Measurements from ENCODE around the gene ARID3A. TPM values are rescaled to one million over a fixed set of nuclear protein-coding genes. Genes with fewer than 3 reads are reported as not detected.

Gene ARID3A
- total RNA-seq, 1 donor from 2014 or later, result 35.0 TPM

DNA sequence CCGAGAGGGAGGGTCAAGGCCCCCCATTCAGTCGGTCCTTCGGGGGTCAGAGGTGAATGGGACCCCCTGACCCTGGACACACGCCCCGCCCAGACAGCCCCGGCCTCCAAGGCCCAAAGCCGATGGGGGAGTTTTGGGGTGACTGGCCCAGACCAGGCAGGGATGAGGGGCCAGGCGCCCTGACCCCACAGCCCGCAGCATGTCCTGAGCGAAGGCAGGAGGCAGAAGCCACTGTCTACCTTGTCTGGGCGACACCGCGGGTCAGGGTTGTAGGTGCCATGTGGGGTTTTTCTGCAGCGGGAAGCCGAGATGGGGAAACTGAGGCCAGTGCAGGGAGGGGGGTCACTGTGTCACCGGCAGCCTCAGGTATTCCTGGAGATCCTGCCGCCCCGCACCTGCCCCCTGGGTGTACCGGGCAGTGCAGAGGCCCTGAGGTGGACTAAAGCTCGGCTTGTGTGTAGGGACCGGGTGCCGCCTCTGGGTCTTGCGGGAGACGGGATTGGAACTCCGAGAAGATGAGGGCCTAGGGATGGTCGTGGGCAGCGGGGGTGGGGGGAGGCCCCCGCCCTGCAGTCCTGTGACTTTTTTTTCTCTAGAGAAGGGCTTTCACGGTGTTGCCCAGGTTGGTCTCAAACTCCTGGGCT lies 8.5 kb downstream of the ARID3A start:
- Mint-ChIP-seq H3K4me3 (no peak overlapping the region), H3K27me3 (ENCODE audit: insufficient read depth) (no peaks in the 10 kb centered on the region), H3K4me1 (ENCODE audit: low read depth) (peaks cover 13% of the 10 kb centered on the region), H3K9me3 (peaks cover 4% of the 10 kb centered on the region), H3K36me3 (ENCODE audit: low read depth) (peaks cover 9% of the 10 kb centered on the region), H3K27ac (no peak overlapping the region)
- no peak for DNase-seq (ENCODE audit: low spot score)
- intact Hi-C loops (cut with micrococcal nuclease), result no loop called here

GRCh38 chr19:934865-935479 lies 9.1 kb downstream of the ARID3A start:
- no peaks in the 10 kb centered on the region for H3K27me3 Mint-ChIP-seq (ENCODE audit: insufficient read depth)
- intact Hi-C loops (cut with micrococcal nuclease), result no loop called here
- peaks cover 10% of the 10 kb centered on the region for H3K36me3 Mint-ChIP-seq (ENCODE audit: low read depth)
- no peak overlapping the region for H3K4me3 Mint-ChIP-seq
- no peak for DNase-seq (ENCODE audit: low spot score)
- peaks cover 4% of the 10 kb centered on the region for H3K9me3 Mint-ChIP-seq
- no peak overlapping the region for H3K27ac Mint-ChIP-seq
- H3K4me1 Mint-ChIP-seq (ENCODE audit: low read depth), result peaks cover 15% of the 10 kb centered on the region

DNA sequence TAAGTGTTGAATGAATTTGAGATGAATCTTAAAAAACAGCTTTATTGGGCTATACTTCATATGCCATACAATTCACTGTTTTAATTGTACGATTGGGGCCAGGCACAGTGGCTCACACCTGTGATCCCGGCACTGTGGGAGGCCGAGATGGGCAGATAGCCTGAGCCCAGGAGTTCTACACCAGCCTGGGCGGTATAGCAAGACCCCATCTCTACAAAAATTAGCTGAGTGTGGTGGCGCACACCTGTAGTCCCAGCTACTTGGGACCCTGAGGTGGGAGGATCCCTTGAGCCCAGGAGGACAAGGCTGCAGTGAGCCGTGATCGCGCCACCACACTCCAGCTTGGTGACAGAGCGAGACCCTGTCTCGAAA lies 10.3 kb downstream of the ARID3A start:
- no peak overlapping the region for H3K4me3 Mint-ChIP-seq
- intact Hi-C loops (cut with micrococcal nuclease), result no loop called here
- H3K4me1 Mint-ChIP-seq (ENCODE audit: low read depth), result peaks cover 19% of the 10 kb centered on the region
- peaks cover 4% of the 10 kb centered on the region for H3K9me3 Mint-ChIP-seq
- DNase-seq (ENCODE audit: low spot score), result no peak
- peaks cover 15% of the 10 kb centered on the region for H3K36me3 Mint-ChIP-seq (ENCODE audit: low read depth)
- H3K27me3 Mint-ChIP-seq (ENCODE audit: insufficient read depth), result peaks cover 4% of the 10 kb centered on the region
- H3K27ac Mint-ChIP-seq, result no peak overlapping the region

DNA sequence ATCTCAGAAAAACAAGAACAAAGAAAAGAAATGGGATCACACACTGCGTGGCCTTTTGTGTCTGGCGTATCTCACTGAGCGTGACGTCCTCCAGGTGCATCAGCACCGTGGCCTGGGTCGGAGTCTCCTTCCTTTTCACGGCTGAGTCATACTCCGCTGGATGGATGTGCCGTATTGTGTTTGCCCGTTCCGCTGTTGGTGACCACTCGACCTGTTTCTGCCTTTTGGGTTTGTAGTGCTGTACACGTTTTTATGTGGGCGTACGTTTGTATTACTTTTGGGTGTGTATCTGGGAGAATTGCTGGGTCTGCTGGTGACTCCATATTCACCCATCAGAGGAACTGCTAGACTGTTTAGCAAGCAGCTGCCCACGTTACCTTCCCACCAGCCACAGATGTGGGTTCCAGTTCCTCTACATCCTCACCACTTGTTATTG lies 11.4 kb downstream of the ARID3A start:
- H3K27me3 Mint-ChIP-seq (ENCODE audit: insufficient read depth), result peaks cover 4% of the 10 kb centered on the region
- intact Hi-C loops (cut with micrococcal nuclease), result loop anchor here (1.0 kb wide), 1 partner anchor 11 kb away; the partner anchor contains the start of gene ARID3A
- no peak overlapping the region for H3K4me3 Mint-ChIP-seq
- H3K27ac Mint-ChIP-seq, result peak overlapping the region; percentile 49
- peaks cover 4% of the 10 kb centered on the region for H3K9me3 Mint-ChIP-seq
- H3K4me1 Mint-ChIP-seq (ENCODE audit: low read depth), result peaks cover 19% of the 10 kb centered on the region
- peaks cover 18% of the 10 kb centered on the region for H3K36me3 Mint-ChIP-seq (ENCODE audit: low read depth)
- DNase-seq (ENCODE audit: low spot score), result peak; percentile 39

DNA sequence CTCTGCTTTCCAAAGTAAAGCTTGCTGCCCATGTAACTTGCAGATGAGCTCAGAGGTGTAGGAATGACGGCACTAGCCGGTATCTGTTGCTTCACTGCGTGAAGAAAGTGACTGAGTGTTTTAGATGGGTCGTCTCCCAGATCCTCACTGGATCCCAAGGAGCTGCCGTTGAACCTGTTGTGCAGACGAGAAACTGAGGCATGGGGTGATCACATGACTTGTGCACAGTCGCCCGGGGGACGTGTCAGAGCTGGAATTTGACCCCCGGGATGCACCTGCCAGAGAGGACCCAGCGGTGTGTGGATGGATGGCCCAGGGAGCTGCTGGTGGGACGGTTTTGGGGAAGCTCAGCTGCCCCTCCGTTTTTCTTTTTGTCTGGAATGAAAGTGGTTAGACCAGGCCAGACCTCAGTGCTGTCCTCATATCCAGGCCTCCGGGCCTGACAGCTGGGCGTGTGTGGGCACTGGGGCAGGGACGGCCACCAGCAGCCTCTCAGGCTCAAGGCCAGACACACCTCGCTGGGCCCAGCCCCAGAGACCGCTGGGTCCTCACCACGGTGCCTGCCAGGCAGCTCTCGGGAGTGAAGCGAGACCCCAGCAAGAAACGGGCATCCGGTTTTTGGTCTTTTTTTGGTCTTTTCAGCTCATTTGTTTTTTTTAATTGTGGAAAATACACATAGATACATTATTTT lies 12.5 kb downstream of the ARID3A start:
- Mint-ChIP-seq H3K9me3 (peaks cover 4% of the 10 kb centered on the region), H3K27me3 (ENCODE audit: insufficient read depth) (peaks cover 4% of the 10 kb centered on the region), H3K4me3 (no peak overlapping the region), H3K36me3 (ENCODE audit: low read depth) (peaks cover 18% of the 10 kb centered on the region), H3K27ac (no peak overlapping the region), H3K4me1 (ENCODE audit: low read depth) (peaks cover 19% of the 10 kb centered on the region)
- intact Hi-C loops (cut with micrococcal nuclease), result no loop called here
- no peak for DNase-seq (ENCODE audit: low spot score)

GRCh38 chr19:939439-939838 lies 13.6 kb downstream of the ARID3A start:
- intact Hi-C loops (cut with micrococcal nuclease), result no loop called here
- Mint-ChIP-seq H3K27ac (no peak overlapping the region), H3K4me1 (ENCODE audit: low read depth) (peaks cover 19% of the 10 kb centered on the region), H3K27me3 (ENCODE audit: insufficient read depth) (peaks cover 4% of the 10 kb centered on the region), H3K36me3 (ENCODE audit: low read depth) (peaks cover 19% of the 10 kb centered on the region), H3K9me3 (peaks cover 4% of the 10 kb centered on the region), H3K4me3 (no peak overlapping the region)
- no peak for DNase-seq (ENCODE audit: low spot score)

DNA sequence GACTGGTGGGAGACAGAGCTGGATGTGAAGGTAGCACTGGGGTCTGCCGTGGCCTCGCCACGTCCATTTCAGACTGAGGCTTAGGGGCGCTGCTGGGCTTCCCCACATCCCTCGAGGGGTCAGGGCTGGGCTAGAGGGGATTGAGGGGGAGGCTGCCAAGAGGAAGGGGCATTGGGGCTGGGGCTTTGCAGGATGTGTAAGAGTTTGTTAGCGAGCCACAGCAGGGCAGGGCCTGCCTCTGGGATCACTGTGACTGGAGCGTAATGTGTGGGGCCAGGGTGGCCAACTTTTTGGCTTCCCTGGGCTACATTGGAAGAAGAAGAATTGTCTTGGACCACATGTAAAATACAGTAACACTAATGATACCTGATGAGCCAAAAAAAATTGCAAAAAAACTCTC lies 14.1 kb downstream of the ARID3A start:
- Mint-ChIP-seq H3K27ac (peak overlapping the region; percentile 9), H3K4me1 (ENCODE audit: low read depth) (peaks cover 19% of the 10 kb centered on the region), H3K4me3 (peak overlapping the region; percentile 76), H3K36me3 (ENCODE audit: low read depth) (peaks cover 19% of the 10 kb centered on the region), H3K9me3 (peaks cover 4% of the 10 kb centered on the region), H3K27me3 (ENCODE audit: insufficient read depth) (peaks cover 4% of the 10 kb centered on the region)
- DNase-seq (ENCODE audit: low spot score), result no peak
- intact Hi-C loops (cut with micrococcal nuclease), result no loop called here

DNA sequence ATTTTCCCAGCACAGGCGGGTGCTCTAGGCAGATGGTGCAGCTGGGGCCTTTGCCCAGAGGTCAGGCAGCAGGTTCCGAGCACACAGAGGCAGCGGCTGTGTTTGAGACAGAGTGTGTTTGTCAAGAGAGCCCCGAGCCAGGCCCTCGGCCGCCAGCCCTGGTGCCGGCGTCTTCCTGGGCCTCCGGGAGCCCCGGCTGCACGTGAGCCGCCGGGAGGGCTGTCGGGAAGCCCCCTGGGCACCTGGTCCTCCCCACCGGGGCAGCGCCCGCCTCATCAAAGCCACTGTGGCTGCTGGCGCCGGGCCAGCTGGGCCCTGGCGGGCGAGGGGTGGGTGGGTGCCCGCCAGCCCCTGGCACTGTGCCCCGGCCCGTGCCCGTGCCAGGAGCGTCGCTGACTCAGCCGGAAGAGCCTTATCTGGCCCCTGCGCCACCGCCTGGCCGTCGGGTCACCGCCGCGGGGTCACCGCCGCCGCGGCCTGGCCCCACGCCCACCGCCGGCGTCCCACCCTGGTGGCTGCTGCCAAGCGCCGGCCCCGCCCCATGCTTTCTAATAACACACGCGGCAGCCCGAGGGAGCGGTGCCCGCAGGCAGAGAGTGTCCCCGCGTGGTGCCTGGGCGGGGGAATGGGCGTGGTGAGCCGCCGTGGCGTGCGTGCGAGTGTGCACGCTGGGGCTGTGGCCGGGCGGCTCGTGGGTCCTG lies 14.9 kb downstream of the ARID3A start:
- H3K9me3 Mint-ChIP-seq, result peaks cover 4% of the 10 kb centered on the region
- H3K36me3 Mint-ChIP-seq (ENCODE audit: low read depth), result peaks cover 19% of the 10 kb centered on the region
- peak overlapping the region; percentile 76 for H3K4me3 Mint-ChIP-seq
- peak; percentile 25 for DNase-seq (ENCODE audit: low spot score)
- peaks cover 19% of the 10 kb centered on the region for H3K4me1 Mint-ChIP-seq (ENCODE audit: low read depth)
- H3K27me3 Mint-ChIP-seq (ENCODE audit: insufficient read depth), result peaks cover 4% of the 10 kb centered on the region
- intact Hi-C loops (cut with micrococcal nuclease), result no loop called here
- H3K27ac Mint-ChIP-seq, result no peak overlapping the region

DNA sequence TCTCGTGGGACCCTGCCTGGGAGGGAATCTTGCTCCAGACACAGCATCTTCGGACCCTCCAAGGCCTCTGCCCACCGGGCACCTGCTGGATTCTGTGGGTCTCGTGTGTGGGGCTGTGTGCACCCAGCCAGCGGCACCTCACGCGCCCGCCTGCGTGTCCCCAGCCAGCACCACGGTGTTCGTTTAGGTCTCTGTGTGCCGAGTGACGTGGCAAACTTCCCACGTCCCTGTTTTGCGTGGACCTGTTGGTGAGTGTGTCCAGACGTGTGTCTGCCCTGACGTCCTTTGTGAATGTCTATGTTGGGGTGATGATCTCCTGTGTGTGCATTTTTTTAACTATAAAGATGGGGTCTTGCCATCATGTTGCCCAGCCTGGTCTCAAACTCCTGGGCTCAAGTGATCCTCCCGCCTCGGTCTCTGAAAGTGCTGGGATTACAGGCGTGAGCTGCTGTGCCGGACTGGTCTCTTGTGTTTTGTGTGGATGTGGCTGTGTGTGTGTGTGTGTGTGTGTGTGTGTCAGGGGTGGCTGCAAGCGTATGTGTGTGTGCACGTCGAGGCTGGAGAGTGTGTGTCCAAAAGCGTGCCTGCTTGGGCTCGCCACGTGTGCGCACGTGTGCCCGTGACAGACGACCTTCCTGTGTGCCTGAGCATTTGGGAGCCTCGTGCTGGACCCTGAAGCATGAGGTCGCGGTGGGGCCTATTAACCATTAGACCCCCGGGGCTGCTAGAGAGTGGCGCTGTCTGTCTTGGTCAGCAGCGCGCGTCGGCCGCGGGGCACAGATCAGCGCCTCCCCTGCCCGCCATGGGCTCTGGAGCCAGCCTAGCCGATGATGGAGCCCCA lies 15.7 kb downstream of the ARID3A start:
- DNase-seq (ENCODE audit: low spot score), result no peak
- Mint-ChIP-seq H3K4me1 (ENCODE audit: low read depth) (peaks cover 19% of the 10 kb centered on the region), H3K36me3 (ENCODE audit: low read depth) (peaks cover 19% of the 10 kb centered on the region), H3K4me3 (peak overlapping the region; percentile 76), H3K27me3 (ENCODE audit: insufficient read depth) (peaks cover 4% of the 10 kb centered on the region), H3K9me3 (peaks cover 4% of the 10 kb centered on the region), H3K27ac (peak overlapping the region; percentile 29)
- intact Hi-C loops (cut with micrococcal nuclease), result no loop called here

GRCh38 chr19:942133-942645 lies 16.4 kb downstream of the ARID3A start:
- Mint-ChIP-seq H3K4me1 (ENCODE audit: low read depth) (peaks cover 15% of the 10 kb centered on the region), H3K27me3 (ENCODE audit: insufficient read depth) (peaks cover 4% of the 10 kb centered on the region), H3K9me3 (peaks cover 3% of the 10 kb centered on the region), H3K36me3 (ENCODE audit: low read depth) (peaks cover 19% of the 10 kb centered on the region), H3K4me3 (no peak overlapping the region), H3K27ac (no peak overlapping the region)
- DNase-seq (ENCODE audit: low spot score), result no peak
- intact Hi-C loops (cut with micrococcal nuclease), result no loop called here

- no peak for DNase-seq (ENCODE audit: low spot score)
- intact Hi-C loops (cut with micrococcal nuclease), result no loop called here
- Mint-ChIP-seq H3K9me3 (no peaks in the 10 kb centered on the region), H3K4me3 (no peak overlapping the region), H3K27me3 (ENCODE audit: insufficient read depth) (peaks cover 4% of the 10 kb centered on the region), H3K36me3 (ENCODE audit: low read depth) (peaks cover 13% of the 10 kb centered on the region), H3K27ac (no peak overlapping the region), H3K4me1 (ENCODE audit: low read depth) (peaks cover 6% of the 10 kb centered on the region)
Observed at GRCh38 chr19:943551-944170, 17.8 kb downstream of the ARID3A start.

DNA sequence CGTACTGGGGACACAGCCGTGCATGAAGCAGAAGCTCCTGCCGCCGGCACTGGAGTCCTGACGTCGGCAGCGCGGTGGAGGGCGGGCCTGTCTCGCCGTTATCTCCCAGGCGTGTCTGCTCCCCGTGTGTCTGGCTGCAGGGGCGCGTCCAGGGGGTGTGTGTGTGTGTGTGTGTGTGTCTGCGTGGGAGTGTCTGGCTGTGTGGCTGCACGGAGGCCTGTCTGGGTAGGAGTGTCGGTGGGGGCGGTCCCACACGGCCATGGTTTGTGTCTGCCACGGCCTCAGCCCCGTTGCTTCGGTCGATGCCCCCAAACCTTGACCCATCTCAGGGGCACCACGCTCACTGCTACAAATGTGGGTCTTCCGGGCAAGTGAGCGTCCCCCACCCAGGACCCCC lies 18.3 kb downstream of the ARID3A start:
- Mint-ChIP-seq H3K27me3 (ENCODE audit: insufficient read depth) (peaks cover 4% of the 10 kb centered on the region), H3K9me3 (no peaks in the 10 kb centered on the region), H3K36me3 (ENCODE audit: low read depth) (peaks cover 13% of the 10 kb centered on the region), H3K27ac (no peak overlapping the region), H3K4me3 (no peak overlapping the region), H3K4me1 (ENCODE audit: low read depth) (peaks cover 6% of the 10 kb centered on the region)
- intact Hi-C loops (cut with micrococcal nuclease), result no loop called here
- no peak for DNase-seq (ENCODE audit: low spot score)

Data from activated T-helper 1 cell treated with anti-CD3 and anti-CD28 coated beads, Interleukin-12 subunit alpha, Interleukin-12 subunit beta, Interleukin-2, Interleukin-4 antibody, amounts not matched to agents 30 ng/mL and 10 ng/mL and 1 ng/mL, durations not matched to agents 14 hours and 24 hours and 36 hours (primary cell).